ENCODE measurements around the gene VAV1.

Gene VAV1

GRCh38 chr19:6806488-6806887 is 34.0 kb downstream of the VAV1 start:
- TF ChIP-seq CTCF (IDR thresholded peaks at IDR 0.05; ENCODE audit: low read depth, low read length): no peak
- H3K4me3 ChIP-seq (ENCODE audit: low read depth, low read length): no peak overlapping the region

DNA sequence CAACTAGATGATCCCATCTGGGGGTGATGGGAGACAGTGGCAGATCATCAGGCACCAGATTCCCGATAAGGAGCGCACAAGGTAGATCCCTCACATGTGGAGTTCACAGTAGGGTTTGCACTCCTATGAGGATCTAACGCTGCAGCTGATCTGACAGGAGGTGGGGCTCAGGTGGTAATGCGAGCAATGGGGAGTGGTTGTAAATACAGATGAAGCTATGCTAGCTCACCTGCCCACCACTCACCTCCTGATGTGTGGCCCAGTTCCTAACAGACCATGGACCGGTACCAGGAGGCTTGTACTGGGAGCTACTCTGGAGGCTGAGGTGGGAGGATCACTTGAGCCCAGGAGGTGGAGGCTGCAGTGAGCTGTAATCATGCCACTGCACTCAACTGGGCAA is 34.8 kb downstream of the VAV1 start:
- TF ChIP-seq CTCF (IDR thresholded peaks at IDR 0.05; ENCODE audit: low read depth, low read length): no peak
- H3K4me3 ChIP-seq (ENCODE audit: low read depth, low read length): no peak overlapping the region

- H3K4me3 ChIP-seq (ENCODE audit: low read depth, low read length): no peak overlapping the region
- TF ChIP-seq CTCF (IDR thresholded peaks at IDR 0.05; ENCODE audit: low read depth, low read length): no peak
These were observed 36.0 kb downstream of the VAV1 start for GRCh38 chr19:6808494-6808893.

- H3K4me3 ChIP-seq (ENCODE audit: low read depth, low read length): no peak overlapping the region
These were observed 36.8 kb downstream of the VAV1 start for GRCh38 chr19:6809262-6809661.

GRCh38 chr19:6811378-6811777 is 38.9 kb downstream of the VAV1 start:
- H3K4me3 ChIP-seq (ENCODE audit: low read depth, low read length): no peak overlapping the region
- TF ChIP-seq CTCF (IDR thresholded peaks at IDR 0.05; ENCODE audit: low read depth, low read length): no peak

More at GRCh38 chr19:6809262-6809661, 36.8 kb downstream of the VAV1 start:
- no peak for TF ChIP-seq CTCF (IDR thresholded peaks at IDR 0.05; ENCODE audit: low read depth, low read length)

- no peak overlapping the region for H3K4me3 ChIP-seq (ENCODE audit: low read depth, low read length)
- TF ChIP-seq CTCF (IDR thresholded peaks at IDR 0.05; ENCODE audit: low read depth, low read length): no peak
These were observed 39.4 kb downstream of the VAV1 start for GRCh38 chr19:6811906-6812305.

GRCh38 chr19:6812612-6813011 is 40.1 kb downstream of the VAV1 start:
- H3K4me3 ChIP-seq (ENCODE audit: low read depth, low read length): no peak overlapping the region
- no peak for TF ChIP-seq CTCF (IDR thresholded peaks at IDR 0.05; ENCODE audit: low read depth, low read length)

Data from WI38 (cell line).